CD8-positive, alpha-beta memory T cell (primary cell): Measurements from ENCODE around the gene EPHA1. TPM values are rescaled to one million over a fixed set of nuclear protein-coding genes. Genes with fewer than 3 reads are reported as not detected.

Experiments used
- CTCF ChIA-PET: fragments of 350-600 bp; sonication (Branson Sonifier 250); formaldehyde crosslinking; loops from one replicate; lab custom pipeline; 2021; ENCODE audit warnings: antibody characterized with exemption; lab: Charles Lee
- POLR2A ChIA-PET: fragments of 350-600 bp; sonication (Branson Sonifier 250); formaldehyde crosslinking; loops from one replicate; lab custom pipeline; 2021; ENCODE audit warnings: antibody characterized with exemption; lab: Charles Lee
- DNase-seq, 5 donors: peaks; one replicate each; pipeline versions ENCODE4 v3.0.0 to v3.0.0-alpha.2; 2020 to 2022; ENCODE audit warnings: mixed read lengths in 1 of 5
- H3K27ac ChIP-seq: one replicate; pipeline ENCODE4 v1.7.0; 2013; ENCODE audit warnings: low read depth, mild to moderate bottlenecking, low read length, moderate library complexity
- H3K27me3 ChIP-seq: 2 replicates; pipeline ENCODE4 v1.7.0; 2013; ENCODE audit warnings: low read length, mild to moderate bottlenecking; ENCODE audit not compliant: insufficient read depth, poor library complexity, severe bottlenecking
- H3K36me3 ChIP-seq: 2 replicates; pipeline ENCODE4 v1.7.0; 2013; ENCODE audit warnings: mild to moderate bottlenecking, low read length, moderate library complexity; ENCODE audit not compliant: insufficient read depth
- H3K4me1 ChIP-seq: 2 replicates; pipeline ENCODE4 v1.7.0; 2013; ENCODE audit warnings: mild to moderate bottlenecking, low read length, moderate library complexity; ENCODE audit not compliant: insufficient read depth
- H3K4me3 ChIP-seq: 2 replicates; pipeline ENCODE4 v1.7.0; 2013; ENCODE audit warnings: mild to moderate bottlenecking, low read length
- H3K9me3 ChIP-seq: 2 replicates; pipeline ENCODE4 v1.7.0; 2013; ENCODE audit warnings: mild to moderate bottlenecking, low read length
- H3K27ac Mint-ChIP-seq, 8 donors: one replicate each; pipeline ENCODE4 v1.8.0; 2020 to 2021; ENCODE audit warnings: mixed read lengths in 8 of 8, mild to moderate bottlenecking in 6 of 8, inconsistent platforms in 3 of 8, moderate library complexity in 3 of 8
- H3K27me3 Mint-ChIP-seq, 2 donors: one replicate each; pipeline ENCODE4 v1.8.0; 2020 to 2021; ENCODE audit warnings: mixed read lengths in 2 of 2, mild to moderate bottlenecking in 1 of 2, moderate library complexity in 1 of 2
- H3K36me3 Mint-ChIP-seq, 3 donors: one replicate each; pipeline ENCODE4 v1.8.0; 2020 to 2021; ENCODE audit warnings: mixed read lengths in 3 of 3, inconsistent platforms in 1 of 3, mild to moderate bottlenecking in 1 of 3
- H3K4me1 Mint-ChIP-seq, 3 donors: one replicate each; pipeline ENCODE4 v1.8.0; 2020 to 2021; ENCODE audit warnings: mixed read lengths in 3 of 3, inconsistent platforms in 1 of 3, mild to moderate bottlenecking in 1 of 3
- H3K4me3 Mint-ChIP-seq, 7 donors: one replicate each; pipeline ENCODE4 v1.8.0; 2020 to 2021; ENCODE audit warnings: mixed read lengths in 7 of 7, mild to moderate bottlenecking in 6 of 7, moderate library complexity in 4 of 7, inconsistent platforms in 2 of 7
- H3K9me3 Mint-ChIP-seq, 5 donors: one replicate each; pipeline ENCODE4 v1.8.0; 2020 to 2022; ENCODE audit warnings: mixed read lengths in 5 of 5, mild to moderate bottlenecking in 3 of 5, moderate library complexity in 2 of 5, inconsistent platforms in 1 of 5
- polyA plus RNA-seq: library from polyadenylated mRNA; unstranded; fragments of 300-500 nt; fragmentation: Illumina TruSeq; gene quantifications from one replicate; pipeline ENCODE4 v1.2.3, GENCODE V29; 2021
- total RNA-seq, 2 experiments: library from RNA; stranded (reverse); gene quantifications; one replicate each; pipeline ENCODE4 v1.2.3, GENCODE V29; 2021

EPHA1 gene
- total and polyA plus RNA-seq, 3 experiments from 2014 or later: 2.8 to 4.6 (median 3.1) TPM

GRCh38 chr7:143451746-143452145 is 43.1 kb upstream of the EPHA1 start:
- Histone ChIP-seq H3K36me3 (no peaks in the 10 kb centered on the region), H3K9me3 (no peaks in the 10 kb centered on the region), H3K27me3 (no peaks in the 10 kb centered on the region), H3K4me3 (no peak overlapping the region), H3K4me1 (peaks cover 3% of the 10 kb centered on the region), H3K27ac (no peak overlapping the region)
- Mint-ChIP-seq H3K36me3 (no peaks in the 10 kb centered on the region), H3K27ac (no peak overlapping the region), H3K27me3 (peaks cover 3 to 7% of the 10 kb centered on the region in 2 donors), H3K4me3 (no peak overlapping the region), H3K4me1 (no peaks in the 10 kb centered on the region), H3K9me3 (no peaks in the 10 kb centered on the region)
- DNase-seq: no peak
- ChIA-PET POLR2A (no interaction called here), CTCF (no interaction called here)

GRCh38 chr7:143451122-143451521 is 42.5 kb upstream of the EPHA1 start:
- Mint-ChIP-seq H3K4me1 (no peaks in the 10 kb centered on the region), H3K9me3 (no peaks in the 10 kb centered on the region), H3K4me3 (no peak overlapping the region), H3K27ac (no peak overlapping the region), H3K27me3 (peaks cover 3 to 7% of the 10 kb centered on the region in 2 donors), H3K36me3 (no peaks in the 10 kb centered on the region)
- DNase-seq: no peak
- peaks cover 3% of the 10 kb centered on the region for H3K4me1 ChIP-seq
- H3K36me3 ChIP-seq: no peaks in the 10 kb centered on the region
- ChIA-PET CTCF (no interaction called here), POLR2A (no interaction called here)
- no peak overlapping the region for H3K27ac ChIP-seq
- H3K27me3 ChIP-seq: no peaks in the 10 kb centered on the region
- no peak overlapping the region for H3K4me3 ChIP-seq
- H3K9me3 ChIP-seq: no peaks in the 10 kb centered on the region

DNA sequence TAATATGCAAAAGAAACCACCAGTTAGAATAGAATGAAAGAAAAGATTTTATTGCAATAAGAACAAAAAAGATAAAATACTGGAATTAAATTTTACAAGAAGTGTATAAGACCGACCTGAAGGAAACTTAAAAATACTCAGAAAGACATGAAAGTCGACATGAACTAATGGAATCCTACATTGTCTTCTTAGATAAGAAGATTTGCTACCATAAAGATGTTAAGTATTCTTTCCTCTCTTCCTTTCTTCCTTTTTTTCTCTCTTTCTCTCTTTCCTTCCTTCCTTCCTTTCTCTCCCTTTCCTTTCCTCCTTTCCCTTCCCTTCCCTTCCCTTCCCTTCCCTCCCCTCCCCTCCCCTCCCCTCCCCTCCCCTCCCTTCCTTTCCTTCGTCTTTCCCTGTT is 41.1 kb upstream of the EPHA1 start:
- Mint-ChIP-seq H3K36me3 (no peaks in the 10 kb centered on the region), H3K4me1 (no peaks in the 10 kb centered on the region), H3K27ac (no peak overlapping the region), H3K4me3 (no peak overlapping the region), H3K27me3 (peaks cover 2 to 7% of the 10 kb centered on the region in 2 donors), H3K9me3 (no peaks in the 10 kb centered on the region)
- Histone ChIP-seq H3K9me3 (no peaks in the 10 kb centered on the region), H3K36me3 (no peaks in the 10 kb centered on the region), H3K4me1 (peaks cover 3% of the 10 kb centered on the region), H3K27ac (no peak overlapping the region), H3K4me3 (no peak overlapping the region), H3K27me3 (no peaks in the 10 kb centered on the region)
- ChIA-PET CTCF (no interaction called here), POLR2A (no interaction called here)
- no peak for DNase-seq

GRCh38 chr7:143448429-143448828 is 39.8 kb upstream of the EPHA1 start:
- Histone ChIP-seq H3K4me1 (peaks cover 3% of the 10 kb centered on the region), H3K36me3 (no peaks in the 10 kb centered on the region), H3K27me3 (no peaks in the 10 kb centered on the region), H3K9me3 (no peaks in the 10 kb centered on the region), H3K4me3 (no peak overlapping the region), H3K27ac (no peak overlapping the region)
- peaks cover 2 to 7% of the 10 kb centered on the region in 2 donors for H3K27me3 Mint-ChIP-seq
- no peaks in the 10 kb centered on the region for H3K4me1 Mint-ChIP-seq
- no peak for DNase-seq
- no peaks in the 10 kb centered on the region for H3K9me3 Mint-ChIP-seq
- no peaks in the 10 kb centered on the region for H3K36me3 Mint-ChIP-seq
- ChIA-PET POLR2A (no interaction called here), CTCF (no interaction called here)
- H3K27ac Mint-ChIP-seq: no peak overlapping the region
- no peak overlapping the region for H3K4me3 Mint-ChIP-seq

DNA sequence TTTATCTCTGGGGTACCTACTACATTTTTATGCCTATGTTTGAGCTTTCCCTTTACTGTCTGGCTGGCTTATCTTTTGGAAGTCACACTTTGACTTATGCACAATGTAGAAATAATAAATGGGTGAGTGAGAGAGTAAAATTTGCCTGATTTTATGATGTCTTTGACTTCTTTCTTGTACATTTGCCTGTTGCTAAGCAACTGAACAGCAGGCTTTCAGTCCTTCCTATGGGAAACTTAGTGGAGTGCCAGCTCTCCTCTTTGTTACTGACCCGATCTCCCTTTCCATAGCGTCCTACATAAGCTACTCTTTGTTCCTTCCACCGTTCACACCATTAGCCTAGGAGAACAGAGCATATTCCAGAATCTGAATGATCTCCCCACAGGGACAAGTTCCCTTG is 38.8 kb upstream of the EPHA1 start:
- H3K9me3 ChIP-seq: no peaks in the 10 kb centered on the region
- H3K4me1 ChIP-seq: no peaks in the 10 kb centered on the region
- Mint-ChIP-seq H3K4me3 (no peak overlapping the region), H3K4me1 (no peaks in the 10 kb centered on the region), H3K27me3 (peaks cover 2 to 7% of the 10 kb centered on the region in 2 donors), H3K27ac (no peak overlapping the region), H3K9me3 (no peaks in the 10 kb centered on the region), H3K36me3 (no peaks in the 10 kb centered on the region)
- H3K27me3 ChIP-seq: no peaks in the 10 kb centered on the region
- H3K27ac ChIP-seq: no peak overlapping the region
- no peak for DNase-seq
- H3K36me3 ChIP-seq: no peaks in the 10 kb centered on the region
- ChIA-PET CTCF (no interaction called here), POLR2A (no interaction called here)
- no peak overlapping the region for H3K4me3 ChIP-seq

DNA sequence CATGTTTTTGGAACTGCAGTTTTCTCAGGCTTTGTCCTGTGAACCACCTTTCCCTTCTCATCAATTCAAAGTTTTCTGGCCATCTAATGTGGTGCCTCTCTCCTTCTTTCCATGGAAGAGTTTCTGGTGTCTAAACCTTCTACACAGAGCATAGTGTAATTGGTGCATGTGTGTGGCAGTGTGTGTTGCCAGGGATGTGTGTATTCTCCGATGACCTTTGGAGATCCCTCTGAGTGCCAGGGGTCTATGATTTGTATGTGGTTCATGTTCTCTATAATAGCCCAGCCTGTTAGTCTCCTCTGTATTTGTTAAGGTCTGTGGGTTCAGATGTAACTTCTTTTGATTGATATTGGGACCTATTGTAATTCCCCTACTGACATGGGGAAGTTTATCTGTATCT is 36.1 kb upstream of the EPHA1 start:
- Mint-ChIP-seq H3K27me3 (peaks cover 2 to 3% of the 10 kb centered on the region in 2 donors), H3K9me3 (no peaks in the 10 kb centered on the region), H3K27ac (no peak overlapping the region), H3K4me1 (no peaks in the 10 kb centered on the region), H3K36me3 (no peaks in the 10 kb centered on the region), H3K4me3 (no peak overlapping the region)
- H3K9me3 ChIP-seq: no peaks in the 10 kb centered on the region
- DNase-seq: no peak
- CTCF ChIA-PET: no interaction called here
- no peak overlapping the region for H3K27ac ChIP-seq
- no peak overlapping the region for H3K4me3 ChIP-seq
- no peaks in the 10 kb centered on the region for H3K36me3 ChIP-seq
- H3K27me3 ChIP-seq: no peaks in the 10 kb centered on the region
- POLR2A ChIA-PET: no interaction called here
- no peaks in the 10 kb centered on the region for H3K4me1 ChIP-seq

GRCh38 chr7:143444063-143444782 is 35.6 kb upstream of the EPHA1 start:
- no peak overlapping the region for H3K27ac Mint-ChIP-seq
- no peaks in the 10 kb centered on the region for H3K4me1 Mint-ChIP-seq
- H3K4me3 Mint-ChIP-seq: no peak overlapping the region
- H3K4me1 ChIP-seq: no peaks in the 10 kb centered on the region
- H3K36me3 Mint-ChIP-seq: no peaks in the 10 kb centered on the region
- no peaks in the 10 kb centered on the region for H3K27me3 ChIP-seq
- no peak for DNase-seq
- H3K27me3 Mint-ChIP-seq: peaks cover 2 to 3% of the 10 kb centered on the region in 2 donors
- no peak overlapping the region for H3K27ac ChIP-seq
- H3K36me3 ChIP-seq: no peaks in the 10 kb centered on the region
- H3K9me3 ChIP-seq: no peaks in the 10 kb centered on the region
- CTCF ChIA-PET: no interaction called here
- H3K9me3 Mint-ChIP-seq: no peaks in the 10 kb centered on the region
- POLR2A ChIA-PET: no interaction called here
- no peak overlapping the region for H3K4me3 ChIP-seq

- Mint-ChIP-seq H3K27ac (no peak within 1 kb of the TSS), H3K27me3 (no peaks in the 10 kb centered on the region), H3K36me3 (peaks cover 0 to 3% (median 0%) of the 10 kb centered on the region in 3 donors), H3K4me3 (no peak within 1 kb of the TSS), H3K4me1 (no peaks in the 10 kb centered on the region), H3K9me3 (no peaks in the 10 kb centered on the region)
- ChIA-PET POLR2A (no interaction called here), CTCF (no interaction called here)
- Histone ChIP-seq H3K27me3 (no peaks in the 10 kb centered on the region), H3K36me3 (no peaks in the 10 kb centered on the region), H3K4me1 (no peaks in the 10 kb centered on the region), H3K9me3 (no peaks in the 10 kb centered on the region), H3K27ac (no peak within 1 kb of the TSS), H3K4me3 (no peak within 1 kb of the TSS)
- DNase-seq: no peak
Observed at GRCh38 chr7:143443153-143443552, 34.5 kb upstream of the EPHA1 start, which contains the start of gene TAS2R60. Gene TAS2R60, plus strand, starts transcription at chr7:143443453. Its CDS starts 0 bp downstream, at chr7:143443453.
